COLO829 (cell line): Measurements from ENCODE around the gene SYCP2L.
"Not testable (repeated sequence)": the region's sequence is repeated elsewhere in the genome, so short reads cannot be mapped to it uniquely, and the experiment has no call there.

Source experiments
- DNase-seq: peaks from one replicate; pipeline ENCODE4 v3.0.0; 2012; ENCODE audit warnings: low spot score

Gene SYCP2L

DNA sequence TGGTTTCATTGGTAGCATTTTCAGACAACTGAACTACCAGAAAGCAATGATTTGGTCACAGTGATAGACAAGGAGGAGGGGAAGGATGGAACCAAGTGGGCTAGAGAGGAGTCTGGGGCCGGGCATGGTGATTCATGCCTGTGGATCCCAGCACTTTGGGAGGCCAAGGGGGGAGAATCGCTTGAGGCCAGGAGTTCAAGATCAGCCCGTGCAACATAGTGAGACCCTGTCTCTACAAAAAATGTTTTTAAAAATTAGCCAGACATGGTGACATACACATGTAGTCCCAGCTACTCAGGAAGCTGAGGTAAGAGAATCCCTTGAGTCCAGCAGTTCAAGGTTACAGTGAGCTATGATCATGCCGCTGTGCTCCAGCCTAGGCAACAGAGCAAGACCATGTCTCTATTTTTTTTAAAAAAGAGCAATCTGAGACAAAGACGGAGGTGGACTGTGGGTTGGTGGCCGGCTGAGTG is 70.6 kb downstream of the SYCP2L start:
- no peak for DNase-seq

DNA sequence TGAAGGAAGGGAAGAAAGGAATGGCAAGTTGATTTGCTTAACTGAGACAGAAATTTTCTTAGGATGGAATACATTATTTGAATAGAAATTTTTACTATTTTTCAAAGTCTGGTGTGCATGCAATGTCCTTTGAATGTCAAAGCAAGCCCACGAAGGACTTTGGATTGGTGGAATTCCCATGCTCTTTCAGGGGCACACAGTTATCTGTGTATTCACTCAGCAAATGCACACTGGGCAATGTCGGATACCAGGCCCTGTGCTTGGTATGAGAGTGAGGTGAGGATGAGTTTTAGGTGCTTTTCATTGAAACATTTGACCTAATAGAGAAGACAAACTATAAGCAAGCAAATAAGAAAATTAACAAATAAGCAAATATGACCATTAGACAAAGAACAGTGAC is 73.3 kb downstream of the SYCP2L start:
- DNase-seq: no peak

DNA sequence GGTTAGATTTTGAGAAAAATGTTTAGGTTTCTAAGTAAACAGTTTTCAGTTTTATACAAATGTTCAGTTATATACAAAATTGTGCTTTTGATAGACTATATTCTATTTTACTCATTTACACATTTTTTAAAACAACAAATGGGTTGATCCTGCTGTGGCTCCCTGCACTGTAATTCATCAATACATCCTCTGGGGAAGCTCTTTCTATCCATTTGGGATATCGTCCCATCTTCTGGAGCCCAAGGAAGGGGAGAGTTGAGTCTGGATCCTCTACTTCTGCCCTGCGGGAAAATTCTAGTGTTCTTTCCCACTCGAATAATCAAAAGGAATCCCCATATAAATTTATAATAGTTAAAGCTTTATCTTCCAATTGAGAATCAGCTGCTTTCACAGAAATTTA is 75.0 kb downstream of the SYCP2L start:
- DNase-seq: no peak

DNA sequence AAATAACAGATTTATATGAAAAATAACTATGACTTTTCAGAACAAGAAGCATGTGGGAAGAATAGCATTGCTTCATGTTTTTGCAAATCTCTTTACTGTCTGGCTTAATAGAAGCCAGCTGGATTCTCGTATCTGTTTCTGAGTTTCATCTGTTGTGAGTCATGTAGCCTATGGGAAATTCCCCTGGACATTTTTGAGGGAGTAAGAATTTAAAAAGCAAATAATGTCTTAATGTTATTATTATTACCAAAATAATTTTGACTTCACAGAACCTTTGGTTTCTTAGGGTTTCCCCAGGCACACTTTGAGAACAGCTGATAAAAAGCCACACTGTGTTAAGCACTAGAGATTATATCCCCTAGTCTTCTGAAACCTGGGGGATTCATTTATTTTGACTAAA is 75.8 kb downstream of the SYCP2L start:
- DNase-seq: no peak

DNA sequence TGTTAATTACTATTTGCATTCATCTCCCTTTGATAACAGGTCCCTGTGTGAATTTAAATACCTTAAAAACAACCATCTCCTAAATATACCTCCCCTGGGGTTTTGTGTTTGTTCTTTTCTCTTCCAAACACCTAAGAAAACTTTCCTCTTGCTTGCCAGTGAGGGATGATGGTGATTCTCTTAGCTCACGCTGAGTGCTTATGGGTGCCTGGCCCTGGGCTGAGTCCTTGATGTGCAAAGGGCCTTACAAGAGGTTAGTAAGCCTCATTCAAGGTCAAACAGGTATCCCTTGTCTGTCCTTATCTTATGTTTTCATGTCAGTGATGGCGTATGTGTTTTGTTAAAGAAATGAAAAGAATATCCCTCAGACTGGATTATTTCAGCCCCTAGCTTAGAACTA is 76.3 kb downstream of the SYCP2L start:
- no peak for DNase-seq

DNA sequence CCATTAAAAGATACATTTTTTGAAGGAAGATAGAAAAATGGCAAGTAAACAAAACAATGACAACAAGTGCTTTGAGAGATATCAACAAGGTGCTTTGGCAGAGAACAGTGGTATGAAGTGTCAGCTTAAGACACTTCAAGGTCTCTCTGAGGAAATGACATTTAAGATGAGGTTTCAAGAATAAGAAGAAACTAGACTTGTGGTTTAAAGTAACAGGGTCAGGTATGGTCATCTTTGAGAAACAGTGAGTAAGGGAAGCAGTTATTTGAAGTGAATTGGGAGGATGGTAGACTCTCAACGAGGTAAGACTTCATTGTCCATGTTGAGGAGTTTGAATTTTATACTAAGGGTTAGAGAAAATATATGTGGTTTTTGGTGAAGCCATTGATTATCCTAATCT is 77.8 kb downstream of the SYCP2L start:
- DNase-seq: no peak

DNA sequence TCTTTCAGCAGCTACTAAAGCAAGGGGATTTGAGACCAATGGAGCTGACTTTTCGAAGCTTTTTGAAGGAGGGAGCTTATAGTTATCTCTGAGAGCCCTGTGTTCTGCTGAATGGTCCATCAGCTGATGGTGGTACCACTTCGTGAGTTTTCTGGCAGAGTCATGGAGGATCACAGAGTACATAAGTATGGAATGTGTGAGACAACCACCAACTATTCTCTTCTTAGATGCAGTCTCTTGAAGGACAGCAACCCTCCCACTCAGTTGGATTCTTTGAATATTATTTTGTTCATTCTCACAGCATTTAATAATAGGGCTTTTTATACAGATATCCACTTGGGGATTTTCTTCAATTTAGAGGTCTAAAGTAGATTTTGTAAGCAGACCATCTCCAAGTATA is 81.9 kb downstream of the SYCP2L start:
- peak; percentile 84 for DNase-seq

DNA sequence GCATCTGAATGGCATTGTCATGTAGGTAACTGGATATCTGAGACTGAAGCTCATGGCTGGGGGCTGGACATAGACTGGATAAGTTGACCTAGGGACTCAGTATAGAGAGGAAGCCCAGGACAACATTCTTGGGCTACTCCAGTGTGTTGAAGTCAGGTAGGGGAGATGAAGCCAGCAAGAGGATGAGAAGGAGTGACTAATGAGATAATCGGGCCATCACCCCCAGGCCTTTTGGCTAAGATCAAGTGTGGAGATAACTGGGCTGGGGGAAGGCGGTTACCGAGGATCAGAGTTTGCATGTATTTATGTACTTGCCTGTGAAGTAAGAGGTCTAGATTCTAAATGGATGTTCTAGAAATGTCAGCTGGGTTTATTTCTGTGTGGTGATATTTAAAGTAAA is 83.9 kb downstream of the SYCP2L start:
- no peak for DNase-seq

DNA sequence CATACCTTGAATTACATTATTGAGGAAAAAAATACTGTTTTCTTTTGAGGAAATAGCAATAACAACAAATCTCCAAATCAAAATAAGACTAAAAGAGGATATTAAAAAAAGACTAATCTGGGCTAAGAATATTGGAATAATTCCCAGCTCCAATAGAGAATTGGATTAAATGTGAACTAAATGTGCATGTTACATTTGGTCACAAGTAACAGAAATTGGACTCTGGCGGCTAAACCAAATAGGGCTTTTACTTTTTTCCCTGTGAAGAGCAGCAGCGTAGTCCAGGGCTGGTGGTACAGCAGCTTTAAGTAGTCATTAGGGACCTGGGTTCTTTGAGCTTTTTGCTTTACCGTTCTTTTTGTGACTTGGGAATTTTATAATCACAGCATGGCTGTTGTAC is 85.3 kb downstream of the SYCP2L start:
- DNase-seq: no peak

DNA sequence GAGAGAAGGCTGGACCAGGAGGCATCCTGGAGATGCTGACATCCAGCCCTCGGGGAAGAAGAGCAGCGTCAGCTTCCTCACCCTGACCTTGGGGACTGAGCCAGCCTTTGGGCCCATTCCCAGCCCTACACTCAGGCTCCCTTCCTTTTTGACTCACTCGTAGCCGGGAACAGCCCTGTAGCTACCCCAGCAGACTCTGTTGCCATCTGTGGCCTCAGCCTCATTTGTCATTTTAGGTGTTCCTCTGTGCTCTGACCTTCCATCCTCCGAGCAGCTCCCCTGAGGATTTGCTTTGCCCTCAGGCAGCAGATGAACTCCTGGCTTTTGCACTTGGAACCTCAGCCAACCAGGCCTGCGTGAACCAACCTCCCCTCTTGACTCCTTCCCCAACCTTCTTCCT is 89.7 kb downstream of the SYCP2L start:
- DNase-seq: no peak

DNA sequence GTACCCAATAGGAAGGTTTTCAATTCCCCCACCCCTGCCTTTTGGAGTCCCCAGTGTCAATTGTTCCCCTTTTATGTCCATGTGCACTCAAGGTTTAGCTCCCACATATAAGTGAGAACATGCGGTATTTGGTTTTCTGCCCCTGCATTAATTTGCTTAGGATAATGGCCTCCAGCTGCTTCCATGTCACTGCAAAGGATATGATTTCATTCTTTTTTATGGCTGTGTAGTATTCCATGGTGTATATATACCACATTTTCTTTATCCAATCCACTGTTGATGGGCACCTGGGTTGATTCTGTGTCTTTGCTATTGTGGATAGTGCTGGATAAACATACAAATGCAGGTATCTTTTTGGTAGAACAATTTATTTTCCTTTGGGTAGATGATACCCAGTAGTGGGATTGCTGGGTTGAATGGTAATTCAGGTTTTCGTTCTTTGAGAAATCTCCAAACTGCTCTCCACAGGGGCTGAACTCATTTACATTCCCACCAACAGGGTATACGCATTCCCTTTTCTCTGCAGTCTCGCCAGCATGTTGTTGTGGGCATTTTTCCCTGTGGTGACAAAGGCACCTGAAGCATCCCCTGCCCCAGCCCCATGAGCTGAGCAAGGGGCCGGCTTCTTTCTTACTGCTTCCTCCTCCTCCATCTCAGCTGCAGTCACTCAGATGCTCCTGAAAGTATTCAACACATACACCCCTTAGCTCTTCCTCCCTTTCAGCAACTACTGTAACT is 90.5 kb downstream of the SYCP2L start:
- no peak for DNase-seq

DNA sequence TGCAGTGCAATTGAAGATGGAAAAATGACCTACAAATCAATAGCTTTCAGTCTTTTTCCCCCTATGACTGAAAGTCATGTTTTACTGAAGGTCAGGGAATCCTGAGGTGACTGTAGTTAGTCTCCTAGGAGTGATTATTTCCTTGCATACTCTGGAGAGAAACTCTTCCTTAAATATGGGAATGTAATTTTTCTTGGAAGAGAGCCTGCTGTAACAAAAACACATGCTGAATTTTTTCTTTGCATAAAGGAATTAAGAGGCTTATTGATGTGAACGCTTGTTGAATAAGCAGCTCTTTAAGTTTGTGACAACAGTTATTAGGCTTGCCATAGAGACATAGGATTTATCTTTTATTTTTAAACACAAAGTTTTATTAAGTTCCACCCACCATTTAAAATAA is 92.8 kb downstream of the SYCP2L start:
- no peak for DNase-seq

DNA sequence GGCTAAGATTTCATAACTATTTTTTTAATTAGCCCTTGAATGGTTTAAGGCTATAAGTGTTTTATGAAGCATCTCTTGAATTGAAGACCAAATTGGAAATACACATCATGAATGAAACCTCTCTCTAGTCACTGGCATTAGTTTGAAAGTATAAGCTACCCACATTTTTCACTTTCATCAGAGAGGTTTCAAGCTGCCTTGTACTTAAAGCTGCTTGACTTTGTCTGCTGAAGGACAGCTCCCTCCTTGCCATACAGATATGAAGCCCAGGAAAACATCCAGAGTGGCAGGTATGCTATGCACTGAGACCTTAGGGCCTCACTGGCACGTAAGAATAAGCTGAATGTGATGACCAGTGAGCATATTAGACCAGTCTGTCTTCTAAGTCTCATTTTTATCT is 94.6 kb downstream of the SYCP2L start:
- no peak for DNase-seq

DNA sequence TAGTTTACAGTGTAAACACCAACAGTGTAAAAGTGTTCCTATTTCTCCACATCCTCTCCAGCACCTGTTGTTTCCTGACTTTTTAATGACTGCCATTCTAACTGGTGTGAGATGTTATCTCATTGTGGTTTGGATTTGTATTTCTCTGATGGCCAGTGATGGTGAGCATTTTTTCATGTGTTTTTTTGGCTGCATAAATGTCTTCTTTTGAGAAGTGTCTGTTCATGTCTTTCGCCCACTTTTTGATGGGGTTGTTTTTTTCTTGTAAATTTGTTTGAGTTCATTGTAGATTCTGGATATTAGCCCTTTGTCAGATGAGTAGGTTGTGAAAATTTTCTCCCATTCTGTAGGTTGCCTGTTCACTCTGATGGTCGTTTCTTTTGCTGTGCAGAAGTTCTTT is 98.1 kb downstream of the SYCP2L start:
- not testable (repeated sequence) for DNase-seq

DNA sequence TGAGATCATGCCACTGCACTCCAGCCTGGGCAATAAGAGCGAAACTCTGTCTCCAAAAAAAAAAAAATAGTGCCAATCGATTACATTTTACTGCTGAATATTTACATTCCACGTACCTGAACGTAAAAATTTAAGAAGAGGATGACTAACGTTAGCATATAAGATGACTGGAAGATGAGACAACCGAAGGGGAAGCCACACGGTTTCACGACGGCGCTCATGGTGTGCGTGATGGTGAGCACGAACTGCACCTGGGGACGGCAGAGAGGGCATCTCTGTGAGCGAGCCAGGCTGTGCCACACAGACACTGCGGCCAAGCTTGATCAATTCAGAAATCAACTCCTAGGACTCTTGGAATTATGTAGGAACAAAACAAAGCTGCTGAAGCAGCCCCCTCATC is 102.7 kb downstream of the SYCP2L start:
- no peak for DNase-seq

DNA sequence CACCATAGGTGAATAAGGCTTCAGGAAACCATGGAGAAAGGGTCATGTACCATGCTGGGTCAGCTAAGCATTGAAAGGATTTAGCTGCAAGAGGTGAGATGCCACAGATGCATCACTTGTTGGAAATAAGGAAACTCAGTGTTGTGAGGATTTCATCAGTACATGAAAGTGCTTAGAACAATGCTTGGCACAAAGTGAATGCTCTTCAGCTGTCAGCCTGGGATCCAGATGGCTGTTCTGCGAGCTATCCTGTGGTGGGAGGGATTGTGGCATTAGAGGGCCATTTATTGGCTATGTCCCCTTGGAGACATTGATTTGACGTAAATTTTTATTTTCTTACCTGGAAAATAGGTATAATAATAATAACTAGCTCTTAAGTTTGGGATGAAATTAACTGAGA is 104.3 kb downstream of the SYCP2L start:
- DNase-seq: no peak

DNA sequence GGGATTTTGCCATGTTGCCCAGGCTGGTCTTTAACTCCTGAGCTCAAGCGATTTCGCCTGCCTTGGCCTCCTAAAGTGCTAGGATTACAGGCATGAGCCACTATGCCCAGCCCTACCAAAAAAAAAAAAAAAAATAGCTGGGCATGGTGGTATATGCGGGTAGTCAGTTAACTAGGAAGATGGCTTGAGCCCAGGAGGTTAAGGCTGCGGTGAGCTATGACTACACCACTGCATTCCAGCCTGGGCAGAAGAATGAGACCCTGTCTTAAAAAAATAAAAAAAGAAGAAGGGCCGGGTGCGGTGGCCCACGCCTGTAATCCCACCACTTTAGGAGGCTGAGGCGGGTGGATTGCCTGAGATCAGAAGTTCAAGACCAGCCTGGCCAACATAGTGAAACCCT is 107.0 kb downstream of the SYCP2L start:
- DNase-seq: no peak

DNA sequence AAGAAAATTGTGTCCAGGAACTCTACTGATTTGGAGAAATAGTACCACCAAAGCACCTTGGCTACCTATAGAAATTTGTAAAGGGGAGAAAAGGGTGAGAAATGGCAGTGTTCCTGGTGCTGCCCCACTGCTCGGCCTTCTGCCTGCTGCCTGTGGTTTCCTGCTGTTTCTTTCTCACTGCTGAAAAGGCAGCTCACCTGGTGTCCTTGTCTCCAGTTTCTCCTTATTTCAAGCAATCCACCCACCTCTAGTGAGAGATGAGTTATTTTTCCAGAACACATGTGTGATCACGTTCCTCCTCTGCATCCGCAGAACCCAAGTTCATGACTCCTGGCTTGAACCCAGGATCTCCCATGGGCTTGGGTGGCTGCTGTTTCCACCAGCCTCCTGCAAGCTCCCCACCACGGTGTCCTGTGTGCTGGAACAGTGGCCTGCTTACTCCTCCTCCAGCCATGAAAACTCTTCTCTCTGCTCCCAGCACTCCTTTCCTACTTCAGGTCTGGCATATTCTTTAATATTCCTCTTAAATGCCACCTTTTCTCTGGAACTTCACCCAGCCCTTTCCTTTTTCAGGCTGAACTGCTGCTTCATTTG is 108.4 kb downstream of the SYCP2L start:
- no peak for DNase-seq

DNA sequence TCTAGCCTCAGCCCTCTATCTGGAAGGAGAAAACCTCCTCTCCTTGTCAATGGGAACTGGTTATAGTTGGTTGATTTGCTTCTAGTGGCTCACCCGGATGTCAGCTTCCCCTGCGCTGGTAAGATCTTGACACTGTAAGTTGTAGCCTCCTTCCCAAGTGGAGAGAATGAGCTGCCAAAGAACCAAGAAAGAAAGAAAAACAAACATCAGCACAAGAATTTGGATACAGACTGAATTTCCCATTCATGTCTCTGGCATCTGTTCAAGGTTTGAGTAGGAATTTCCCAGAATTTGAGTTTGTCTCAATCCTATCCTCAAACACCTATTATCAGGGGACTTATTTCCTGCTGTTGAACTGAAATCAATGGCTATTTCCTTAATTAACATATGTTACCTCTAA is 113.1 kb downstream of the SYCP2L start:
- no peak for DNase-seq

DNA sequence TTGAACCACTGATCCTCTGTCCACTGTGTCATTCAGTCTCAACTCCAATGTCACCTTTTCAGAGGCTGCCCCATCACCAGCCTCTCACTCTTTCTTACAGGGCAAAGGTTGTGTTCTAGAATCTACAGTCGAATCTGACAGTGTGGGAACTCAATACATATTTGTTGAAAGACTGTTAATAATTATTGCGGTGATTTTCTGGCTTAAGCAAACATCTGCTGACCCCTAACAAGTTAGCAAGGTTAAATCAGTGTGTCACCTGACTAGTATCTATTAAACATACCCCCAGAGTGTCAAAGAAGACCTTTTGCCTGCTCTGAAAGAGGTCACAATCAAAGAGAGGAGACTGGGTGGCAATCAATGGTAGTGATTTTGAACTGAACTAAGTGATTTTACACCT is 115.3 kb downstream of the SYCP2L start:
- no peak for DNase-seq

DNA sequence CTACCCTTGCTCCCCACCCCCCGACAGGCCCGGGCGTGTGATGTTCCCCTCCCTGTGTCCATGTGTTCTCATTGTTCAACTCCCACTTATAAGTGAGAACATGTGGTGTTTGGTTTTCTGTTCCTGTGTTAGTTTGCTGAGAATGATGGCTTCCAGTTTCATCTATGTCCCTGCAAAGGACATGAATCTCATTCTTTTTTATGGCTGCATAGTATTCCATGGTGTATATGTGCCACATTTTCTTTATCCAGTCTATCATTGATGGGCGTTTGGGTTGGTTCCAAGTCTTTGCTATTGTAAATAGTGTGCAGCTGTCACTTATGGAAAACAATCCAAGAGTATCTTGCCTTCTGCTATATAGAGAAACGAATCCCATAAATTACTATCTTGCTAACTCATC is 116.4 kb downstream of the SYCP2L start:
- not testable (repeated sequence) for DNase-seq

DNA sequence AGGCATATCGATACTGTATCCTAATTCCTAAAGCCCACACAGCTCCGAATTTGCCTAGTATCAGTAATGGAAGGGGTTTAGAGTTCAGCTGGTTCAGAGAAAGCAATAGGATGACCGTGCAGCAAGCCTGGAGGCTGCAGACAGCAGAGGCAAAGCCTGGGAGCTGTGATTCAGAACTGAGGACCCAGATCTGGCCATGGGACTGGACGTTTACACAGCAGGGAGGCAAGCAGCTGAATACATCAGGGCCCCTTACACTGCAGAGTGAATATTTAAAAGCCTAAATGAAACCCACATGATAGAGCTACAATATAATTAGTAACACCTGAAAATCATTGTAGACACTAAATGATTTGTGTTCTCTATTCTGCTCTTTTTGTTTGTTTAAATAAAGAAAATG is 119.2 kb downstream of the SYCP2L start:
- no peak for DNase-seq

DNA sequence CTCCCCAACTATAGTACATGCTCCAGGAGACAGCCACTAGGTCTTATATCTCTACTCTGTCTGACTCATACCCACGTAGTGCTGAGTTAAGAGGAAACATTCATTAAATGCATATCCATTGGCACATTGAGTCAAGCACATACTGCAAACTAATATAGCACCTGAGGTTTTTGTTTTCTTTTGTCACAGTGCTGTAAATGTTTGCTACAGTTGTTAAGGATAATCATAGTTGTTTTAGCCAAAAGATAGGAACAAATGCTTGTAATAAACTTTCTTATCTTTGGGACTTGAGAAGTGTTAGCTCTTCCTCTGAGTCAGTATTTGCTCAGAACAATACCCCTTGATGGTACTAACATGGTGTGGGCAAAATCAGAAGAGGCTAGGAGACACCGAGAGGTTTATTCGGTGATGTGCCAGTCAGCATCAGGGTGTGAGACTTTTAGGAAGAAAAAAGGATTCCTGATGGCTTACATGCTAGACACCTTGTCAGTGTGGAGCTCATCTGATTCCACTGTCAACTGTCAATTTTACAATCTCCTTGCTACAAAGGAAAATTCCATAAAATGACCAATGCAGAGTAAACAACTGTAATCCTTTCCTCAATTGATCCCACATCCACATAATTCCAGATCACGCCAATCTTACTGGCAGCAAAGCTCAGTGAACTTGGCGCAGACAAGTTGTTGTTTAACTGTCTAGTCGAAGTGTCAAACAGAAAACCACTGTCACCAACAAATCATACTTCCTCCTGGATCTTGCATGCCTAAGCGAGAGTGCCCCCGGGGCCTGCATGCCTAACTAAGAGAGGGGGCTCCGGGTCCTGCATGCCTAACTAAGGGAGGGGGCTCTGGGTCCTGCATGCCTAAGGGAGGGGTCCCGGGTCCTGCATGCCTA is 121.1 kb downstream of the SYCP2L start:
- DNase-seq: no peak
